Measurements from ENCODE around the gene SMPDL3B.

Gene SMPDL3B

DNA sequence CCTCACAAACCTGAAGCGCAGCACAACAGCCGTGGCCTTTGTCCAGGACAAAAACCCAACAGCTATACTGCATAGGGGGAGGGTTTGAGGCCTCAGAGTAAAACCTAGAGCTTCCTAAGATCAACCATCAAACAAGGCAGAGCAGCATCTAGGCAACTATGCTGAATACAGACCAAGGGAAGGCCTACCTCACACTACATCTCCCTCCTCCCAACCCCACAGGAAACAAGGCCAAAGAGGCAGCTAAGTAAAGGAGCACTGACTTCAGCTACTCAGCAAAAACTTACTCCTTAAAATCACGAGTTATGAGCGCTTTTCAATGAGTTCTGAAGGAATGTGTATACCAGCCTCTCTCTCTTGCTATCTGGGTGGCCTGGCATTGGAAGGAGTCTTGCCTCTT is 37.3 kb downstream of the SMPDL3B start:
- H3K27ac ChIP-seq (ENCODE audit: low read length): no peak overlapping the region
- no peak overlapping the region for H3K4me3 ChIP-seq (ENCODE audit: low read depth in 1 of 2, low read length in 2 of 2)
- no peaks in the 10 kb centered on the region for H3K27me3 ChIP-seq (ENCODE audit: low read depth, low read length)
- H3K9me3 ChIP-seq (ENCODE audit: control insufficient read depth in 1 of 2, low read length in 2 of 2): no peaks in the 10 kb centered on the region
- peaks cover 19 to 34% of the 10 kb centered on the region in 2 donors for H3K36me3 ChIP-seq (ENCODE audit: control insufficient read depth in 1 of 2, insufficient read depth in 2 of 2, low read length in 2 of 2)
- peaks cover 5 to 7% of the 10 kb centered on the region in 2 donors for H3K4me1 ChIP-seq (ENCODE audit: control insufficient read depth in 1 of 2, insufficient read depth in 2 of 2, low read length in 2 of 2)

DNA sequence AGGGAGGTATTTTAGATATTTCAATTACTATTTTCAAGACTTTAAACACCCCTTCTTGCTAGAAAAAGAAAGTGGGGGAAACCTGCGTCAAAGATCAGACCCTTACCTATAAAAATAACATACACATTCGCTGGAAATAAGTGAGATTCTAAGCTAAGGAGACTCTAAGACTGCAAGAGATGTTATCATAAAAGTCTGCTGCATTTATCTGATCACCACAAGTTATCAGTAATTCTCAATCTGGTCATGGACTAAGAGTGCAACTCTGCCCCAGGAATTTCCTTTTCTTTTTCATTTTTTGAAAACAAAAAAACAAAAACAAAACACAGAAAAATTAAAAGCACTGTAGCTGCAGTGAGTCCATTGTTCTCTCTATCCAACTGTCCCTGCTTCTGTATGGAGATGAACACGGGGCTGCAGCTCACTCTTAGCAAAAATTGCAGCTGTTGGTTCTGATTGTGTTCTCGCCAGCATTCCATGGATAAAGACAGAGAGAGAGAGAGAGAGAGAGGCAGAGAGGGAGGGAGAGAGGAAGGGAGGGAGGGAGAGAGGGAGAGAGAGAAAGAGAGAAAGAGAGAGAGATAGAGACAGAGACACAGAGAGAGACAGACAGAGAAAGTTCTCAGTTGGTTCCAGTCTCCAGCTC is 39.1 kb downstream of the SMPDL3B start:
- Histone ChIP-seq H3K9me3 (ENCODE audit: control insufficient read depth in 1 of 2, low read length in 2 of 2) (no peaks in the 10 kb centered on the region), H3K27me3 (ENCODE audit: low read depth, low read length) (no peaks in the 10 kb centered on the region), H3K36me3 (ENCODE audit: control insufficient read depth in 1 of 2, insufficient read depth in 2 of 2, low read length in 2 of 2) (peaks cover 21 to 34% of the 10 kb centered on the region in 2 donors), H3K27ac (ENCODE audit: low read length) (no peak overlapping the region), H3K4me3 (ENCODE audit: low read depth in 1 of 2, low read length in 2 of 2) (no peak overlapping the region), H3K4me1 (ENCODE audit: control insufficient read depth in 1 of 2, insufficient read depth in 2 of 2, low read length in 2 of 2) (peaks cover 5 to 7% of the 10 kb centered on the region in 2 donors)

DNA sequence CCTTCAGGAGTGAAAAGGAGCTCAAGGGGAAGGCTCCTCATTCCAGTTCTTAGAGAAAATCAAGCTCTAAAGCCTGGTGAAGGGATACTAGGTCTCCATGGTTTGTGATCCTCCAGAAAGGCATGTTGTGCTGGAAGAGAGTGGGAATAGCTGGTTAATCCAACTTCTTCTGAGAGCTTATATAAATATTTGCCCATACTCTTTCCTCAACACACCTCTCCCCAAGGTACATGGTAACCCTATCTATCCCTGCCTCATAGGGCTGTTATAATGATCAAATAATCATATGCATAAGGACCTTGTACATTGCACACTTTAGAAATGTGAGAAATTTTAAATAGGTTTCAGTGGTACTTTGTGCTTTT is 39.6 kb downstream of the SMPDL3B start:
- H3K9me3 ChIP-seq (ENCODE audit: control insufficient read depth in 1 of 2, low read length in 2 of 2): no peaks in the 10 kb centered on the region
- no peaks in the 10 kb centered on the region for H3K27me3 ChIP-seq (ENCODE audit: low read depth, low read length)
- H3K36me3 ChIP-seq (ENCODE audit: control insufficient read depth in 1 of 2, insufficient read depth in 2 of 2, low read length in 2 of 2): peaks cover 21 to 34% of the 10 kb centered on the region in 2 donors
- H3K4me3 ChIP-seq (ENCODE audit: low read depth in 1 of 2, low read length in 2 of 2): no peak overlapping the region
- H3K27ac ChIP-seq (ENCODE audit: low read length): no peak overlapping the region
- H3K4me1 ChIP-seq (ENCODE audit: control insufficient read depth in 1 of 2, insufficient read depth in 2 of 2, low read length in 2 of 2): peaks cover 5 to 7% of the 10 kb centered on the region in 2 donors

- peaks cover 10 to 19% of the 10 kb centered on the region in 2 donors for H3K36me3 ChIP-seq (ENCODE audit: control insufficient read depth in 1 of 2, insufficient read depth in 2 of 2, low read length in 2 of 2)
- peaks cover 0 to 4% of the 10 kb centered on the region in 2 donors for H3K4me1 ChIP-seq (ENCODE audit: control insufficient read depth in 1 of 2, insufficient read depth in 2 of 2, low read length in 2 of 2)
- H3K27me3 ChIP-seq (ENCODE audit: low read depth, low read length): no peaks in the 10 kb centered on the region
- no peaks in the 10 kb centered on the region for H3K9me3 ChIP-seq (ENCODE audit: control insufficient read depth in 1 of 2, low read length in 2 of 2)
- no peak overlapping the region for H3K27ac ChIP-seq (ENCODE audit: low read length)
- no peak overlapping the region for H3K4me3 ChIP-seq (ENCODE audit: low read depth in 1 of 2, low read length in 2 of 2)
These were observed 44.5 kb downstream of the SMPDL3B start for GRCh38 chr1:27979151-27979858.

DNA sequence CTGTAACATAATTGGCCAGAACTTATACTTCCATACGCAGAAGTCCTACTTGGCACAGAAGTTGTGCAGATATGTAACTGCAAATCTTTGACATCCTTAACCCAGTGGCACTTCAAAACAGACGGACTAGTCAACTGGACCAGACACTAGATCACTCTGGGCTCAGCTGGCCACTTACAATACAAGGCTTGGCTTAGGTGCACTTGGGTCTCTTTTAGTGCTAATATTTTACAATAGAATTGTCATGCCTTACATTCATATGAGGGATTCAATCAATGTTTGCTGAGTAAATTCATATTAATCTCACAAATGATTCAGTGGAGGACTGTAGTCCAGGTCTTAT is 45.0 kb downstream of the SMPDL3B start:
- no peak overlapping the region for H3K27ac ChIP-seq (ENCODE audit: low read length)

GRCh38 chr1:27980216-27980845 is 45.5 kb downstream of the SMPDL3B start:
- Histone ChIP-seq H3K4me1 (ENCODE audit: control insufficient read depth in 1 of 2, insufficient read depth in 2 of 2, low read length in 2 of 2) (peaks cover 0 to 4% of the 10 kb centered on the region in 2 donors), H3K27me3 (ENCODE audit: low read depth, low read length) (no peaks in the 10 kb centered on the region), H3K27ac (ENCODE audit: low read length) (no peak overlapping the region), H3K9me3 (ENCODE audit: control insufficient read depth in 1 of 2, low read length in 2 of 2) (no peaks in the 10 kb centered on the region), H3K36me3 (ENCODE audit: control insufficient read depth in 1 of 2, insufficient read depth in 2 of 2, low read length in 2 of 2) (peaks cover 9 to 17% of the 10 kb centered on the region in 2 donors), H3K4me3 (ENCODE audit: low read depth in 1 of 2, low read length in 2 of 2) (no peak overlapping the region)

More for the DNA sequence above, 45.0 kb downstream of the SMPDL3B start:
- peaks cover 0 to 4% of the 10 kb centered on the region in 2 donors for H3K4me1 ChIP-seq (ENCODE audit: control insufficient read depth in 1 of 2, insufficient read depth in 2 of 2, low read length in 2 of 2)
- no peaks in the 10 kb centered on the region for H3K9me3 ChIP-seq (ENCODE audit: control insufficient read depth in 1 of 2, low read length in 2 of 2)
- no peak overlapping the region for H3K4me3 ChIP-seq (ENCODE audit: low read depth in 1 of 2, low read length in 2 of 2)
- H3K27me3 ChIP-seq (ENCODE audit: low read depth, low read length): no peaks in the 10 kb centered on the region
- H3K36me3 ChIP-seq (ENCODE audit: control insufficient read depth in 1 of 2, insufficient read depth in 2 of 2, low read length in 2 of 2): peaks cover 9 to 17% of the 10 kb centered on the region in 2 donors

DNA sequence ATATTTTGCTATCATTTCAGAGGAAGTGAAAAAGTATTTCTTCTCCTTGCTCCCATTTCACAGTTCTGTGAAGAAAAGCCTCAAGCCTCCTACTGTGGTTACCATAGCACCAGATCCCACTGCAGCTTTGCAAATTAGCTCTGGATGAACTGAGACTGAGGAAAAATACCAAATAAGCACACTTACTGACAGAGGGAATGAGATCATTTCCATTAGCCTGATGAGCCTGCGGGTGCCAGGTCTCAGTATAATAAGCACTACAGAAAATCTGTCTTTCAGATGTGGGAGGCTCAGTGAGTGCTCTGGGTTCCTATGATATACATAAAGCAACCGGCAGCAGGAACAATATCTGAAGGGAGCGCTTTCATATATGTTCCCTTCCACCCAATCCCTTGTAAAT is 46.3 kb downstream of the SMPDL3B start:
- H3K4me3 ChIP-seq (ENCODE audit: low read depth in 1 of 2, low read length in 2 of 2): no peak overlapping the region
- peaks cover 0 to 4% of the 10 kb centered on the region in 2 donors for H3K4me1 ChIP-seq (ENCODE audit: control insufficient read depth in 1 of 2, insufficient read depth in 2 of 2, low read length in 2 of 2)
- H3K27ac ChIP-seq (ENCODE audit: low read length): no peak overlapping the region
- peaks cover 9 to 17% of the 10 kb centered on the region in 2 donors for H3K36me3 ChIP-seq (ENCODE audit: control insufficient read depth in 1 of 2, insufficient read depth in 2 of 2, low read length in 2 of 2)
- no peaks in the 10 kb centered on the region for H3K27me3 ChIP-seq (ENCODE audit: low read depth, low read length)
- H3K9me3 ChIP-seq (ENCODE audit: control insufficient read depth in 1 of 2, low read length in 2 of 2): no peaks in the 10 kb centered on the region

- no peaks in the 10 kb centered on the region for H3K9me3 ChIP-seq (ENCODE audit: control insufficient read depth in 1 of 2, low read length in 2 of 2)
- no peaks in the 10 kb centered on the region for H3K27me3 ChIP-seq (ENCODE audit: low read depth, low read length)
- H3K36me3 ChIP-seq (ENCODE audit: control insufficient read depth in 1 of 2, insufficient read depth in 2 of 2, low read length in 2 of 2): peaks cover 39 to 72% of the 10 kb centered on the region in 2 donors
- no peak overlapping the region for H3K27ac ChIP-seq (ENCODE audit: low read length)
- H3K4me1 ChIP-seq (ENCODE audit: control insufficient read depth in 1 of 2, insufficient read depth in 2 of 2, low read length in 2 of 2): no peaks in the 10 kb centered on the region
- no peak overlapping the region for H3K4me3 ChIP-seq (ENCODE audit: low read depth in 1 of 2, low read length in 2 of 2)
These were observed 56.2 kb downstream of the SMPDL3B start for GRCh38 chr1:27990920-27991537.

- H3K9me3 ChIP-seq (ENCODE audit: control insufficient read depth in 1 of 2, low read length in 2 of 2): no peaks in the 10 kb centered on the region
- no peak overlapping the region for H3K27ac ChIP-seq (ENCODE audit: low read length)
- H3K27me3 ChIP-seq (ENCODE audit: low read depth, low read length): no peaks in the 10 kb centered on the region
- H3K4me1 ChIP-seq (ENCODE audit: control insufficient read depth in 1 of 2, insufficient read depth in 2 of 2, low read length in 2 of 2): no peaks in the 10 kb centered on the region
- no peak overlapping the region for H3K4me3 ChIP-seq (ENCODE audit: low read depth in 1 of 2, low read length in 2 of 2)
- H3K36me3 ChIP-seq (ENCODE audit: control insufficient read depth in 1 of 2, insufficient read depth in 2 of 2, low read length in 2 of 2): peaks cover 41 to 81% of the 10 kb centered on the region in 2 donors
These were observed 57.5 kb downstream of the SMPDL3B start for GRCh38 chr1:27992276-27992675.

DNA sequence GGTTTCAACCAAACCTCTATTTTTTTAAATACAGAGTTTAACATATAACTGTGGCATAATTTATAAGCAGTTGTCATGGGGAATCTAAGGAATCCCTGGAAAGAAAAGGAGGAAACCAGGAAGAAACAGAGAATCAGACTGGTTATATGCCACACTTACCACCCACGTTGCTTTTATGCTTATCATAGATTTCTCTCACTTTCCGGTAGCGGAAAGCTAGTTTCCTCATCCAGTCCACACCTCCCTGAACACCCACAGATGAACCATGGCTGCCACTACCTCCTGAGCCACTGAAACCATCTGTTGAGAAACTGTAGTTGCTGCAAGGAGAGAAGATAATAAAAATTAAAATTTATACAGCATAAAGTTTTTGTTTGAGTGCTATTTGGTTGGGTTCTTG is 58.4 kb downstream of the SMPDL3B start:
- H3K27ac ChIP-seq (ENCODE audit: low read length): no peak overlapping the region
- no peaks in the 10 kb centered on the region for H3K4me1 ChIP-seq (ENCODE audit: control insufficient read depth in 1 of 2, insufficient read depth in 2 of 2, low read length in 2 of 2)
- no peaks in the 10 kb centered on the region for H3K9me3 ChIP-seq (ENCODE audit: control insufficient read depth in 1 of 2, low read length in 2 of 2)
- peaks cover 44 to 84% of the 10 kb centered on the region in 2 donors for H3K36me3 ChIP-seq (ENCODE audit: control insufficient read depth in 1 of 2, insufficient read depth in 2 of 2, low read length in 2 of 2)
- no peak overlapping the region for H3K4me3 ChIP-seq (ENCODE audit: low read depth in 1 of 2, low read length in 2 of 2)
- no peaks in the 10 kb centered on the region for H3K27me3 ChIP-seq (ENCODE audit: low read depth, low read length)

DNA sequence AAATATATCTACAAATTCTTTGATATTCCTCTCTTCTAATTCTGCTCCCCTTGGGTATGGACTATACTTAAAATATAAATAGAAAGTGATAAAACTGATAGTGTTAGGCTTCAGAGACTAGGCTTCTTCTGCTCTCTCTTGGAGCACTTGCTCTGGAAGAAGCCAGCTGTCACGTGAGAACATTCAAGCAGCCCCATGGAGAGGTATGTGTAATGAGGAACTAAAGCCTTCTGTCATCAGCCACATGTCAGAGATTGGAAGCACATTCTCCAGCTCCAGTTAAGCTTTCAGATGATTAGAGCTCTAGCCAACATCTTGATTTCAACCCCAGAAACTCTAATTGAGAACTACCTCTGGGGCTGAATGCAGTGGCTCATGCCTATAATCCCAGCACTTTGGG is 59.3 kb downstream of the SMPDL3B start:
- H3K4me3 ChIP-seq (ENCODE audit: low read depth in 1 of 2, low read length in 2 of 2): no peak overlapping the region
- no peaks in the 10 kb centered on the region for H3K27me3 ChIP-seq (ENCODE audit: low read depth, low read length)
- peaks cover 38 to 82% of the 10 kb centered on the region in 2 donors for H3K36me3 ChIP-seq (ENCODE audit: control insufficient read depth in 1 of 2, insufficient read depth in 2 of 2, low read length in 2 of 2)
- no peaks in the 10 kb centered on the region for H3K9me3 ChIP-seq (ENCODE audit: control insufficient read depth in 1 of 2, low read length in 2 of 2)
- H3K4me1 ChIP-seq (ENCODE audit: control insufficient read depth in 1 of 2, insufficient read depth in 2 of 2, low read length in 2 of 2): no peaks in the 10 kb centered on the region
- no peak overlapping the region for H3K27ac ChIP-seq (ENCODE audit: low read length)
